ENCODE results near the gene MGMT. TPM values are rescaled to one million over a fixed set of nuclear protein-coding genes. Genes with fewer than 3 reads are reported as not detected.

MGMT gene
- polyA plus RNA-seq, 1 donor from 2014 or later, result 0.94 TPM

- Histone ChIP-seq H3K79me2 (replicated peaks; ENCODE audit: insufficient read depth, low read length) (no peaks in the 10 kb centered on the region), H3K9me3 (ENCODE audit: low read length) (no peaks in the 10 kb centered on the region), H3K36me3 (ENCODE audit: insufficient read depth, low read length) (no peaks in the 10 kb centered on the region), H3K27me3 (ENCODE audit: insufficient read depth, low read depth, low read length) (no peaks in the 10 kb centered on the region), H3K9me2 (ENCODE audit: insufficient read depth, low read length) (no peaks in the 10 kb centered on the region), H3K4me2 (ENCODE audit: low read length) (no peak overlapping the region), H3K4me3 (ENCODE audit: low read length) (no peak overlapping the region), H2AFZ (ENCODE audit: low read depth, low read length) (no peak overlapping the region), H3K9ac (ENCODE audit: low read length) (no peak overlapping the region), H4K20me1 (ENCODE audit: insufficient read depth) (no peaks in the 10 kb centered on the region), H3F3A (ENCODE audit: insufficient read depth, low read length, poor library complexity, severe bottlenecking) (no peaks in the 10 kb centered on the region), H3K27ac (ENCODE audit: low read length) (no peak overlapping the region)
- TF ChIP-seq TAF1 (IDR thresholded peaks at IDR 0.05; ENCODE audit: low read depth) (no peak), EP300 (conservative IDR thresholded peaks at IDR 0.05; ENCODE audit: poor library complexity, severe bottlenecking) (no peak), MXI1 (conservative IDR thresholded peaks at IDR 0.05; ENCODE audit: poor library complexity, severe bottlenecking) (no peak), CTCF (IDR thresholded peaks at IDR 0.05; ENCODE audit: poor library complexity, severe bottlenecking) (no peak), POLR2AphosphoS5 (IDR thresholded peaks at IDR 0.05) (no peak), EZH2 (IDR thresholded peaks at IDR 0.05; ENCODE audit: borderline replicate concordance, insufficient read depth, low read length, poor library complexity, severe bottlenecking) (no peak), SMC3 (conservative IDR thresholded peaks at IDR 0.05; ENCODE audit: poor library complexity) (no peak), RAD21 (conservative IDR thresholded peaks at IDR 0.05) (no peak)
- TF ChIP-seq, protein P1, sequence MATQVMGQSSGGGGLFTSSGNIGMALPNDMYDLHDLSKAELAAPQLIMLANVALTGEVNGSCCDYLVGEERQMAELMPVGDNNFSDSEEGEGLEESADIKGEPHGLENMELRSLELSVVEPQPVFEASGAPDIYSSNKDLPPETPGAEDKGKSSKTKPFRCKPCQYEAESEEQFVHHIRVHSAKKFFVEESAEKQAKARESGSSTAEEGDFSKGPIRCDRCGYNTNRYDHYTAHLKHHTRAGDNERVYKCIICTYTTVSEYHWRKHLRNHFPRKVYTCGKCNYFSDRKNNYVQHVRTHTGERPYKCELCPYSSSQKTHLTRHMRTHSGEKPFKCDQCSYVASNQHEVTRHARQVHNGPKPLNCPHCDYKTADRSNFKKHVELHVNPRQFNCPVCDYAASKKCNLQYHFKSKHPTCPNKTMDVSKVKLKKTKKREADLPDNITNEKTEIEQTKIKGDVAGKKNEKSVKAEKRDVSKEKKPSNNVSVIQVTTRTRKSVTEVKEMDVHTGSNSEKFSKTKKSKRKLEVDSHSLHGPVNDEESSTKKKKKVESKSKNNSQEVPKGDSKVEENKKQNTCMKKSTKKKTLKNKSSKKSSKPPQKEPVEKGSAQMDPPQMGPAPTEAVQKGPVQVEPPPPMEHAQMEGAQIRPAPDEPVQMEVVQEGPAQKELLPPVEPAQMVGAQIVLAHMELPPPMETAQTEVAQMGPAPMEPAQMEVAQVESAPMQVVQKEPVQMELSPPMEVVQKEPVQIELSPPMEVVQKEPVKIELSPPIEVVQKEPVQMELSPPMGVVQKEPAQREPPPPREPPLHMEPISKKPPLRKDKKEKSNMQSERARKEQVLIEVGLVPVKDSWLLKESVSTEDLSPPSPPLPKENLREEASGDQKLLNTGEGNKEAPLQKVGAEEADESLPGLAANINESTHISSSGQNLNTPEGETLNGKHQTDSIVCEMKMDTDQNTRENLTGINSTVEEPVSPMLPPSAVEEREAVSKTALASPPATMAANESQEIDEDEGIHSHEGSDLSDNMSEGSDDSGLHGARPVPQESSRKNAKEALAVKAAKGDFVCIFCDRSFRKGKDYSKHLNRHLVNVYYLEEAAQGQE (IDR thresholded peaks at IDR 0.05; ENCODE audit: borderline replicate concordance), result no peak
These were observed 176.2 kb downstream of the MGMT start for GRCh38 chr10:129643266-129643665.

GRCh38 chr10:129645487-129645886 lies 178.4 kb downstream of the MGMT start:
- H3K27ac ChIP-seq (ENCODE audit: low read length), result no peak overlapping the region
- no peaks in the 10 kb centered on the region for H3K9me2 ChIP-seq (ENCODE audit: insufficient read depth, low read length)
- no peaks in the 10 kb centered on the region for H4K20me1 ChIP-seq (ENCODE audit: insufficient read depth)
- no peak overlapping the region for H3K4me3 ChIP-seq (ENCODE audit: low read length)
- no peaks in the 10 kb centered on the region for H3F3A ChIP-seq (ENCODE audit: insufficient read depth, low read length, poor library complexity, severe bottlenecking)
- H3K9me3 ChIP-seq (ENCODE audit: low read length), result no peaks in the 10 kb centered on the region
- no peaks in the 10 kb centered on the region for H3K79me2 ChIP-seq (replicated peaks; ENCODE audit: insufficient read depth, low read length)
- no peak overlapping the region for H3K9ac ChIP-seq (ENCODE audit: low read length)
- no peaks in the 10 kb centered on the region for H3K27me3 ChIP-seq (ENCODE audit: insufficient read depth, low read depth, low read length)
- no peaks in the 10 kb centered on the region for H3K36me3 ChIP-seq (ENCODE audit: insufficient read depth, low read length)
- no peak overlapping the region for H3K4me2 ChIP-seq (ENCODE audit: low read length)
- TF ChIP-seq EZH2 (IDR thresholded peaks at IDR 0.05; ENCODE audit: borderline replicate concordance, insufficient read depth, low read length, poor library complexity, severe bottlenecking) (no peak), TAF1 (IDR thresholded peaks at IDR 0.05; ENCODE audit: low read depth) (no peak), CTCF (IDR thresholded peaks at IDR 0.05; ENCODE audit: poor library complexity, severe bottlenecking) (no peak), SMC3 (conservative IDR thresholded peaks at IDR 0.05; ENCODE audit: poor library complexity) (no peak), EP300 (conservative IDR thresholded peaks at IDR 0.05; ENCODE audit: poor library complexity, severe bottlenecking) (no peak), RAD21 (conservative IDR thresholded peaks at IDR 0.05) (no peak), POLR2AphosphoS5 (IDR thresholded peaks at IDR 0.05) (no peak), MXI1 (conservative IDR thresholded peaks at IDR 0.05; ENCODE audit: poor library complexity, severe bottlenecking) (no peak)
- TF ChIP-seq, protein P1 (IDR thresholded peaks at IDR 0.05; ENCODE audit: borderline replicate concordance), result no peak
- no peak overlapping the region for H2AFZ ChIP-seq (ENCODE audit: low read depth, low read length)

Measured in neural cell (in vitro differentiated cells).